Measurements from ENCODE around the gene HELT. TPM values are rescaled to one million over a fixed set of nuclear protein-coding genes. Genes with fewer than 3 reads are reported as not detected.
"Not testable (repeated sequence)": the region's sequence is repeated elsewhere in the genome, so short reads cannot be mapped to it uniquely, and the experiment has no call there.

HELT gene, protein sequence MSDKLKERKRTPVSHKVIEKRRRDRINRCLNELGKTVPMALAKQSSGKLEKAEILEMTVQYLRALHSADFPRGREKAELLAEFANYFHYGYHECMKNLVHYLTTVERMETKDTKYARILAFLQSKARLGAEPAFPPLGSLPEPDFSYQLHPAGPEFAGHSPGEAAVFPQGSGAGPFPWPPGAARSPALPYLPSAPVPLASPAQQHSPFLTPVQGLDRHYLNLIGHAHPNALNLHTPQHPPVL
- polyA plus RNA-seq (2012; ENCODE audit: insufficient read depth, insufficient read length) = not detected

GRCh38 chr4:185017964-185018772 lies at the start of gene HELT:
HELT (plus strand) TSS chr4:185018490; CDS start chr4:185018929, 439 bp downstream.
- no peak for DNase-seq (ENCODE audit: low read depth, low spot score)
- H3K4me3 ChIP-seq (ENCODE audit: low read length) = no peak within 1 kb of the TSS

- DNase-seq (ENCODE audit: low read depth, low spot score) = no peak
- no peak overlapping the region for H3K4me3 ChIP-seq (ENCODE audit: low read length)
Observed at GRCh38 chr4:184968784-184969201, 49.5 kb upstream of the HELT start.

- H3K4me3 ChIP-seq (ENCODE audit: low read length) = no peak overlapping the region
- DNase-seq (ENCODE audit: low read depth, low spot score) = no peak
Observed at GRCh38 chr4:184969610-184970009, 48.7 kb upstream of the HELT start.

DNA sequence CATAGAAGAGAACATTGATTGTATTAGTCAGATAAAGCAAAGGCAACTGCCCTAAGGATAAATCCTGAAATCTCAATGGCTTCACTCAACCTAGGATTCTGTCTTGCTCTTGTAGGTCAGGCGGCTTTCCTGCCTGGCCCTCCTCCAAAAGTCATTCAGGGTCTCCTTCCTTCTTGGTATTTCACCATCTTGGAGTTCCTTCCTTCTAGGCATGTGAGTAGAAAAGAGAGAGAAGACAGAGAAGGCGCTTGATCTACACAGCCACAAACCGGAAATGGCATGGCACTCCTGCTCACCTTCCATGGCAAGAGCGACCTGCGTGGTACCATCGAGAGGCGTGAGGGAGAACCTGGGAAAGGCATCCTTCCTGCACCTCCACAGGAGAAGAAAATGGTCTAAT lies 45.3 kb upstream of the HELT start:
- no peak for DNase-seq (ENCODE audit: low read depth, low spot score)
- H3K4me3 ChIP-seq (ENCODE audit: low read length) = no peak overlapping the region

- H3K4me3 ChIP-seq (ENCODE audit: low read length); DNase-seq (ENCODE audit: low read depth, low spot score): not testable (repeated sequence)
Observed at GRCh38 chr4:184976348-184976747, 41.9 kb upstream of the HELT start.

DNA sequence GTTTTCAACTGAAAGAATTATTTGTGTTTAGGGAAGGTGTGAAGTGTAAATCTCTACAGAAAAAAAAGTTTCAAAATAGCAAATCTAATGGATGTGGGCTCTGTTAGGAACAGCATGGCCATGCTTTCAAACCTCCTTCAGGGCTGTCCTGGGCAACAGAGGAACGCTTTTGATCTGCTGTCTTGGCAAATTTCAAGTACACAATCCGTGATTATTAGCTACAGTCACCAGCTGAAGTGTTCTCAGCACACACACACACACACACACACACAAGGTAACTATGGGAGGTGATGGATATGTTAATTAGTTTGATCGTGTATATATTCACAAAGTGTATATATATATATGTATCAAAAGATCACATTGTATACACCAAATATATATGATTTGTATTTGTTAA lies 40.5 kb upstream of the HELT start:
- H3K4me3 ChIP-seq (ENCODE audit: low read length) = no peak overlapping the region
- no peak for DNase-seq (ENCODE audit: low read depth, low spot score)

GRCh38 chr4:184978211-184978610 lies 40.1 kb upstream of the HELT start:
- H3K4me3 ChIP-seq (ENCODE audit: low read length) = no peak overlapping the region
- no peak for DNase-seq (ENCODE audit: low read depth, low spot score)

GRCh38 chr4:184979461-184980124 lies 38.7 kb upstream of the HELT start:
- DNase-seq (ENCODE audit: low read depth, low spot score) = no peak
- no peak overlapping the region for H3K4me3 ChIP-seq (ENCODE audit: low read length)

GRCh38 chr4:184980261-184980660 lies 38.0 kb upstream of the HELT start:
- DNase-seq (ENCODE audit: low read depth, low spot score) = no peak

DNA sequence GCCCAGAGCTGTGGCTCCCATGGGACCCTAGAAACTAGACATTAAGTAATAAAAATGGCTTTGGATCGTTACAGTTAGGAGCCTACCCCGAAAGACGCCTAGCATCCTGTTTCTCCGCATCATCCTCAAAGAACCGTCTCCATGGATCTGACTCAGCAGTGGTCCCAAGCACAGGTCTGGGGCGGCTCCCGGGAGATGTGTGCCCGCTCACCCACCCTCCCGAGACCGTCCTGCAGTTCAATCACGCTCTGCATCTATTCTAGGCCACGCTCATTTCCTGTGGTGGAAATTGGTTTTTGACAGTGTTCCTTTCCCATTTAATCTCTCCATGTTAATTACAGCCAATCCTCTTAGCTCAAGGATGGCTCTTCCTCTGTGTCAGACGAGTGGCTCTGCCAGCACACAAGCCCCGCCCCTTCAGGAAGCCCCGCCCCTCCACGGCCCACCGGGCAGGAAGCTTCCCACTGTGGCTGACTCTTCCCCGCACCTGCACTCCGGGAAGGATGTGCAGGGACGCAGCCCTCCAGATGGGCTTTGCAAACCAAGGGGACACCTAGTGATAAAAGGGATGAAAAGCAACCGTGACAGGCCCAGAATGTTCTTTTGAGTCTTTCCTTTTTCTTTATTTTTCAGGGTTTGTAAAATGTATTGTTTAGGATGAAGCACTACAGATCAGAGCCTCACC lies 34.5 kb upstream of the HELT start:
- DNase-seq (ENCODE audit: low read depth, low spot score) = peak; percentile 79
- peak overlapping the region; percentile 22 for H3K4me3 ChIP-seq (ENCODE audit: low read length)

More at GRCh38 chr4:184980261-184980660, 38.0 kb upstream of the HELT start:
- no peak overlapping the region for H3K4me3 ChIP-seq (ENCODE audit: low read length)

- no peak overlapping the region for H3K4me3 ChIP-seq (ENCODE audit: low read length)
- DNase-seq (ENCODE audit: low read depth, low spot score) = no peak
Observed at GRCh38 chr4:184987493-184988031, 30.7 kb upstream of the HELT start.

- DNase-seq (ENCODE audit: low read depth, low spot score) = no peak
- H3K4me3 ChIP-seq (ENCODE audit: low read length) = no peak overlapping the region
Observed at GRCh38 chr4:184988611-184989010, 29.7 kb upstream of the HELT start.

- H3K4me3 ChIP-seq (ENCODE audit: low read length); DNase-seq (ENCODE audit: low read depth, low spot score): not testable (repeated sequence)
Observed at GRCh38 chr4:184989283-184989682, 29.0 kb upstream of the HELT start.

DNA sequence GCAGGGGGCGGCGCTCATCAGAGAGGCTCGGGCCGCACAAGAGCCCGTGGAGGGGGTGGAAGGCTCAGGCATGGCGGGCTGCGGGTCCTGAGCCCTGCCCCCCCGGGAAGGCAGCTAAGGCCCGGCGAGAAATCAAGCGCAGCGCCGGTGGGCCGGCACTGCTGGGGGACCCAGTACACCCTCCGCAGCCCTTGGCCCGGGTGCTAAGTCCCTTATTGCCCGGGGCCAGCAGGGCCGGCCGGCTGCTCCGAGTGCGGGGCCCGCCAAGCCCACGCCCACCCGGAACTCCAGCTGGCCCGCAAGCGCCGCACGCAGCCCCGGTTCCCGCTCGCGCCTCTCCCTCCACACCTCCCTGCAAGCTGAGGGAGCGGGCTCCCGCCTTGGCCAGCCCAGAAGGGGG lies 28.2 kb upstream of the HELT start:
- H3K4me3 ChIP-seq (ENCODE audit: low read length); DNase-seq (ENCODE audit: low read depth, low spot score): not testable (repeated sequence)

DNA sequence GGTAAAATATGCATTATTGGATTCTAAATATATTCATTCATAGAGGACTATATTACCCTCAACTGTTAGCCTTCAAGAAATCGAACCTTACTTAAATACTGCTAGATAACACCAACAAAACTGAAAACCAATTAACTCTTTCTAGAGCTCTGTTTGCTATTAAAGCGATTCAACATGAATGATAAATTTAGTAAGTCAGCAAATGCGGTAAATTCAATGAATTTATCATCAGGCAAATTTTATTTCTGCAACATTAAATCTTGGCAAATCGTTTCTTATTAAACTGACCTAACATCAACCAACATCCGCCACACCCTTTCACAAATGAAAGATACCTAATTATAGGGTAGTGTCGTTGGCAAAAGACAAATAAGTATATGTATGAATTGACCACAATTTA lies 26.4 kb upstream of the HELT start:
- no peak for DNase-seq (ENCODE audit: low read depth, low spot score)
- no peak overlapping the region for H3K4me3 ChIP-seq (ENCODE audit: low read length)

GRCh38 chr4:184992422-184992821 lies 25.9 kb upstream of the HELT start:
- no peak overlapping the region for H3K4me3 ChIP-seq (ENCODE audit: low read length)
- DNase-seq (ENCODE audit: low read depth, low spot score) = no peak

- H3K4me3 ChIP-seq (ENCODE audit: low read length) = no peak overlapping the region
- no peak for DNase-seq (ENCODE audit: low read depth, low spot score)
Observed at GRCh38 chr4:184993247-184993646, 25.0 kb upstream of the HELT start.

GRCh38 chr4:184994010-184994622 lies 24.2 kb upstream of the HELT start:
- no peak overlapping the region for H3K4me3 ChIP-seq (ENCODE audit: low read length)
- no peak for DNase-seq (ENCODE audit: low read depth, low spot score)

DNA sequence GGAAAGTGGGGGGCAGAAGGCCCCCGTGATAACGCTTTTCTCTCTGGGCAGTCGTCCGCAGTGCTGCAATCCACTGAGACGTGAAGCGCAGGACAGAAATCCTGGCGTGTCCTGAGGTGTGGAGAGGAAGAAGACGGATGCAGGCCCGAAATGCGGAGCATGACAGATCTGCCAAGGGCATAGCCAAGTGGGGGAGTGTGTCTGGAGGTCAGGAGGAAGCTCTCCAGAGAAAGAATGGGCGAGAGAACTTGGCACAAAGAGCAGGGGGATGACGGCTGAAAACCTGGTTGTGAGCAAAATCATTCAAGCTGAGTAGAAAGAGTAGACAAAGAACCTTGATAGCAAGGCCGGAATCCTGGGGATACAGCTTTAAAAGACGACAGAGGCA lies 23.7 kb upstream of the HELT start:
- DNase-seq (ENCODE audit: low read depth, low spot score) = no peak
- no peak overlapping the region for H3K4me3 ChIP-seq (ENCODE audit: low read length)

Data from Jurkat, Clone E6-1 (cell line).